K562 (cell line): ENCODE data around the gene ZFYVE28. TPM values are rescaled to one million over a fixed set of nuclear protein-coding genes. Genes with fewer than 3 reads are reported as not detected.

Source experiments
- CCAR2 ChIP-seq: fragments of 200-400 bp; formaldehyde crosslinking; IDR thresholded peaks from 2 replicates; pipeline ENCODE4 v1.6.1; 2017; ENCODE audit warnings: mild to moderate bottlenecking, low read depth, low read length
- MXI1 ChIP-seq: IDR thresholded peaks from 2 replicates; pipeline ENCODE4 v1.6.1; 2011; ENCODE audit warnings: low read depth, mild to moderate bottlenecking, improper control_type of control experiment, low read length
- NR2C2 ChIP-seq, 2 experiments: fragments of 200-800 bp in 1 of 2; sonication (Bioruptor generic) in 1 of 2; sonication (generic) in 1 of 2; formaldehyde crosslinking in 1 of 2; IDR thresholded peaks; 2 replicates each; pipeline versions ENCODE4 v1.6.1 to v1.8.0; 2016 to 2022; ENCODE audit warnings: mild to moderate bottlenecking in 1 of 2, missing compliant biosample characterization in 1 of 2, missing genetic modification characterization in 1 of 2, missing genetic modification reagents in 1 of 2
- ZNF175 ChIP-seq: fragments of 200-800 bp; sonication (Bioruptor generic); IDR thresholded peaks from 2 replicates; pipeline ENCODE4 v1.6.1; 2016; ENCODE audit warnings: low read depth, mild to moderate bottlenecking, missing genetic modification characterization, missing compliant biosample characterization
- polyA plus RNA-seq, 8 experiments: library from polyadenylated mRNA; depleted of rRNA in 4 of 8; stranded (reverse) in 5 of 8; unstranded in 3 of 8; fragments of >200 nt; fragmentation: Nextera tagmentation in 2 of 8; fragmentation: Illumina TruSeq in 1 of 8; extraction: Ambion mirVana in 2 of 8; extraction: Trizol in 1 of 8; gene quantifications; 2 replicates each; pipeline versions ENCODE4 v1.2.1 to v1.2.3, GENCODE V29; 2011 to 2014; ENCODE audit warnings: inconsistent platforms in 1 of 8, missing spikeins in 1 of 8
- total RNA-seq, 7 experiments: library from RNA; depleted of rRNA in 6 of 7; stranded (reverse); fragments of >200 nt in 6 of 7; fragmentation: Illumina TruSeq in 2 of 7; extraction: Trizol in 2 of 7; gene quantifications; 2 replicates each; pipeline versions ENCODE4 v1.2.1 to v1.2.3, GENCODE V29; 2011 to 2021; ENCODE audit warnings: low replicate concordance in 1 of 7
- TF ChIP-seq, protein P1 (sequence below): fragments of 250-450 bp; sonication (Bioruptor Pico); IDR thresholded peaks from 2 replicates; pipeline ENCODE4 v1.5.0; 2021
- TF ChIP-seq, protein P2 (sequence below): sonication (generic); formaldehyde crosslinking; IDR thresholded peaks from 2 replicates; pipeline ENCODE4 v1.8.1; 2023; ENCODE audit warnings: mild to moderate bottlenecking, missing genetic modification reagents
- TF ChIP-seq, protein P3 (sequence below): sonication (generic); formaldehyde crosslinking; IDR thresholded peaks from 2 replicates; pipeline ENCODE4 v1.8.1; 2023; ENCODE audit warnings: mild to moderate bottlenecking, missing genetic modification reagents, moderate library complexity
- TF ChIP-seq, protein P4 (sequence below), 2 experiments: fragments of 450-650 bp; conservative IDR thresholded peaks; 2 replicates each; pipeline ENCODE4 v1.6.1; 2017; ENCODE audit warnings: mild to moderate bottlenecking in 2 of 2, moderate library complexity in 2 of 2
- TF ChIP-seq, protein P5 (sequence below), 2 experiments: IDR thresholded peaks; 2 replicates each; pipeline ENCODE4 v1.6.1; 2012; ENCODE audit warnings: improper control_type of control experiment in 2 of 2, low read depth in 2 of 2, low read length in 2 of 2, borderline replicate concordance in 1 of 2
- TF ChIP-seq, protein P6 (sequence below): fragments of 450-650 bp; IDR thresholded peaks from 2 replicates; pipeline ENCODE4 v1.6.1; 2014; ENCODE audit warnings: low read depth, mild to moderate bottlenecking, moderate library complexity, borderline replicate concordance
- TF ChIP-seq, protein P7 (sequence below): conservative IDR thresholded peaks from 2 replicates; pipeline ENCODE4 v1.6.1; 2011; ENCODE audit warnings: low read depth, mild to moderate bottlenecking, low read length; ENCODE audit not compliant: control insufficient read depth

ZFYVE28 gene
- total and polyA plus RNA-seq, 9 of the 15 experiments (the other 6 are each of a cell fraction or from before 2014, with no cell fraction given): 1.3 to 24.8 (median 8.9) TPM

DNA sequence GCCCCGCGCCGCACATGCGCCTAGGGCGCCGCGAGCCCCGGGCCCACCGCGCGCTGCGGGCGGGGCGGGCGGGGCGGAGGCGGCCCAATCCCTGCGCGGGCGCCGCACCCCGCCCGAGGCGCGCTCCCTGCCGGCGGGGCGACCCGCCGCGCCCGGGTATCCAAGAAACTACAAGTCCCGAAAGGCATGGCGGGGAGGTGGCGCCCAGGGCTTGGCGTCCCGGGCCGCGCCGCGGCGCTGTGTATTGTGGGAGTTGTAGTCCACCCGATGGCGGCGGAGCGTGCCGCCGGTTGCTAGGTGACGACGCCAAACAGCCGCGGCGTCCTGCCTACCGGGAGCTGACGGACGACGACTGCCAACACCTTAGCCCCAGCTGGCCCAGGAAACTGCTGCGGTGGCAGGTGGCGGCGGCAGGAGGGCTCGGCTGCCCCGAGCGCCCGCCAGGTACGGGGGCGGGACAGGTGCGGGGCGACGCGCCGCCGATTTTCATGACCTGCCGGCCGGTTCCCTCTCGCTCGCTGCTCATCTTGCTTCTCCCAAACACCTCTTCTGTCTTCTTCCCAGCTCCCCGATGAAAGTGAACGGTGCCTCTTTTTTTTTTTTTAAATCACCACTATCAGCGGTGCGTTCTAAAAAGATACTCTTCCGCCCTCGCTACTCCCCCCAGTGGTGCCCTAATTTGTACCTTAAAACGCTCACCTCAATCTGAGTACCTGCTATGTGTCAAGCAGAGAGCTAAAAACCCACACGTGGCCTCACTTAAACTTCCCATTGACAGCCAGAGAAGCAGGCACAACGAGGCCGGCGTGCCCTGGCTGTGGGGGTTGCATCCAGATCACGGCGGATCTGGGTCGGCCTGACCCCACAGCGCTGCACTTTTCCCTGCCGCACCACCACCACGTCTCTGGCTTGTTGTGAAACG lies 466 bp upstream of the ZFYVE28 start, which contains the start of gene CFAP99 (continued):
- TF ChIP-seq, protein P1, sequence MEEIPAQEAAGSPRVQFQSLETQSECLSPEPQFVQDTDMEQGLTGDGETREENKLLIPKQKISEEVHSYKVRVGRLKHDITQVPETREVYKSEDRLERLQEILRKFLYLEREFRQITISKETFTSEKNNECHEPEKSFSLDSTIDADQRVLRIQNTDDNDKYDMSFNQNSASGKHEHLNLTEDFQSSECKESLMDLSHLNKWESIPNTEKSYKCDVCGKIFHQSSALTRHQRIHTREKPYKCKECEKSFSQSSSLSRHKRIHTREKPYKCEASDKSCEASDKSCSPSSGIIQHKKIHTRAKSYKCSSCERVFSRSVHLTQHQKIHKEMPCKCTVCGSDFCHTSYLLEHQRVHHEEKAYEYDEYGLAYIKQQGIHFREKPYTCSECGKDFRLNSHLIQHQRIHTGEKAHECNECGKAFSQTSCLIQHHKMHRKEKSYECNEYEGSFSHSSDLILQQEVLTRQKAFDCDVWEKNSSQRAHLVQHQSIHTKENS: no peak
- TF ChIP-seq CCAR2 (no peak), ZNF175 (peak; percentile 85), NR2C2 (CRISPR knock-in tag; IDR thresholded peaks at IDR 0.05) (peak; percentile 46; the same call in 1 of the 2 replicates), NR2C2 (tag; IDR thresholded peaks at IDR 0.05) (peak; percentile 89), MXI1 (peak; percentile 85)
- TF ChIP-seq, protein P2, sequence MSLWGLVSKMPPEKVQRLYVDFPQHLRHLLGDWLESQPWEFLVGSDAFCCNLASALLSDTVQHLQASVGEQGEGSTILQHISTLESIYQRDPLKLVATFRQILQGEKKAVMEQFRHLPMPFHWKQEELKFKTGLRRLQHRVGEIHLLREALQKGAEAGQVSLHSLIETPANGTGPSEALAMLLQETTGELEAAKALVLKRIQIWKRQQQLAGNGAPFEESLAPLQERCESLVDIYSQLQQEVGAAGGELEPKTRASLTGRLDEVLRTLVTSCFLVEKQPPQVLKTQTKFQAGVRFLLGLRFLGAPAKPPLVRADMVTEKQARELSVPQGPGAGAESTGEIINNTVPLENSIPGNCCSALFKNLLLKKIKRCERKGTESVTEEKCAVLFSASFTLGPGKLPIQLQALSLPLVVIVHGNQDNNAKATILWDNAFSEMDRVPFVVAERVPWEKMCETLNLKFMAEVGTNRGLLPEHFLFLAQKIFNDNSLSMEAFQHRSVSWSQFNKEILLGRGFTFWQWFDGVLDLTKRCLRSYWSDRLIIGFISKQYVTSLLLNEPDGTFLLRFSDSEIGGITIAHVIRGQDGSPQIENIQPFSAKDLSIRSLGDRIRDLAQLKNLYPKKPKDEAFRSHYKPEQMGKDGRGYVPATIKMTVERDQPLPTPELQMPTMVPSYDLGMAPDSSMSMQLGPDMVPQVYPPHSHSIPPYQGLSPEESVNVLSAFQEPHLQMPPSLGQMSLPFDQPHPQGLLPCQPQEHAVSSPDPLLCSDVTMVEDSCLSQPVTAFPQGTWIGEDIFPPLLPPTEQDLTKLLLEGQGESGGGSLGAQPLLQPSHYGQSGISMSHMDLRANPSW (CRISPR knock-in tag): 0 out of 2 replicates have a peak, but pooled peaks have one; percentile 22
- TF ChIP-seq, protein P3, sequence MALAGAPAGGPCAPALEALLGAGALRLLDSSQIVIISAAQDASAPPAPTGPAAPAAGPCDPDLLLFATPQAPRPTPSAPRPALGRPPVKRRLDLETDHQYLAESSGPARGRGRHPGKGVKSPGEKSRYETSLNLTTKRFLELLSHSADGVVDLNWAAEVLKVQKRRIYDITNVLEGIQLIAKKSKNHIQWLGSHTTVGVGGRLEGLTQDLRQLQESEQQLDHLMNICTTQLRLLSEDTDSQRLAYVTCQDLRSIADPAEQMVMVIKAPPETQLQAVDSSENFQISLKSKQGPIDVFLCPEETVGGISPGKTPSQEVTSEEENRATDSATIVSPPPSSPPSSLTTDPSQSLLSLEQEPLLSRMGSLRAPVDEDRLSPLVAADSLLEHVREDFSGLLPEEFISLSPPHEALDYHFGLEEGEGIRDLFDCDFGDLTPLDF (CRISPR knock-in tag): 0 out of 2 replicates have a peak, but pooled peaks have one; percentile 38
- TF ChIP-seq, protein P4, sequence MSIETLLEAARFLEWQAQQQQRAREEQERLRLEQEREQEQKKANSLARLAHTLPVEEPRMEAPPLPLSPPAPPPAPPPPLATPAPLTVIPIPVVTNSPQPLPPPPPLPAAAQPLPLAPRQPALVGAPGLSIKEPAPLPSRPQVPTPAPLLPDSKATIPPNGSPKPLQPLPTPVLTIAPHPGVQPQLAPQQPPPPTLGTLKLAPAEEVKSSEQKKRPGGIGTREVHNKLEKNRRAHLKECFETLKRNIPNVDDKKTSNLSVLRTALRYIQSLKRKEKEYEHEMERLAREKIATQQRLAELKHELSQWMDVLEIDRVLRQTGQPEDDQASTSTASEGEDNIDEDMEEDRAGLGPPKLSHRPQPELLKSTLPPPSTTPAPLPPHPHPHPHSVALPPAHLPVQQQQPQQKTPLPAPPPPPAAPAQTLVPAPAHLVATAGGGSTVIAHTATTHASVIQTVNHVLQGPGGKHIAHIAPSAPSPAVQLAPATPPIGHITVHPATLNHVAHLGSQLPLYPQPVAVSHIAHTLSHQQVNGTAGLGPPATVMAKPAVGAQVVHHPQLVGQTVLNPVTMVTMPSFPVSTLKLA (conservative IDR thresholded peaks at IDR 0.05): peak; percentile 76 to 91
- TF ChIP-seq, protein P5, sequence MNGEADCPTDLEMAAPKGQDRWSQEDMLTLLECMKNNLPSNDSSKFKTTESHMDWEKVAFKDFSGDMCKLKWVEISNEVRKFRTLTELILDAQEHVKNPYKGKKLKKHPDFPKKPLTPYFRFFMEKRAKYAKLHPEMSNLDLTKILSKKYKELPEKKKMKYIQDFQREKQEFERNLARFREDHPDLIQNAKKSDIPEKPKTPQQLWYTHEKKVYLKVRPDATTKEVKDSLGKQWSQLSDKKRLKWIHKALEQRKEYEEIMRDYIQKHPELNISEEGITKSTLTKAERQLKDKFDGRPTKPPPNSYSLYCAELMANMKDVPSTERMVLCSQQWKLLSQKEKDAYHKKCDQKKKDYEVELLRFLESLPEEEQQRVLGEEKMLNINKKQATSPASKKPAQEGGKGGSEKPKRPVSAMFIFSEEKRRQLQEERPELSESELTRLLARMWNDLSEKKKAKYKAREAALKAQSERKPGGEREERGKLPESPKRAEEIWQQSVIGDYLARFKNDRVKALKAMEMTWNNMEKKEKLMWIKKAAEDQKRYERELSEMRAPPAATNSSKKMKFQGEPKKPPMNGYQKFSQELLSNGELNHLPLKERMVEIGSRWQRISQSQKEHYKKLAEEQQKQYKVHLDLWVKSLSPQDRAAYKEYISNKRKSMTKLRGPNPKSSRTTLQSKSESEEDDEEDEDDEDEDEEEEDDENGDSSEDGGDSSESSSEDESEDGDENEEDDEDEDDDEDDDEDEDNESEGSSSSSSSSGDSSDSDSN (IDR thresholded peaks at IDR 0.05; ENCODE audit: borderline replicate concordance in 1 of 2, low read depth in 2 of 2, low read length in 2 of 2): no peak
- TF ChIP-seq, protein P6, sequence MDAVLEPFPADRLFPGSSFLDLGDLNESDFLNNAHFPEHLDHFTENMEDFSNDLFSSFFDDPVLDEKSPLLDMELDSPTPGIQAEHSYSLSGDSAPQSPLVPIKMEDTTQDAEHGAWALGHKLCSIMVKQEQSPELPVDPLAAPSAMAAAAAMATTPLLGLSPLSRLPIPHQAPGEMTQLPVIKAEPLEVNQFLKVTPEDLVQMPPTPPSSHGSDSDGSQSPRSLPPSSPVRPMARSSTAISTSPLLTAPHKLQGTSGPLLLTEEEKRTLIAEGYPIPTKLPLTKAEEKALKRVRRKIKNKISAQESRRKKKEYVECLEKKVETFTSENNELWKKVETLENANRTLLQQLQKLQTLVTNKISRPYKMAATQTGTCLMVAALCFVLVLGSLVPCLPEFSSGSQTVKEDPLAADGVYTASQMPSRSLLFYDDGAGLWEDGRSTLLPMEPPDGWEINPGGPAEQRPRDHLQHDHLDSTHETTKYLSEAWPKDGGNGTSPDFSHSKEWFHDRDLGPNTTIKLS: peak; percentile 83
- TF ChIP-seq, protein P7, sequence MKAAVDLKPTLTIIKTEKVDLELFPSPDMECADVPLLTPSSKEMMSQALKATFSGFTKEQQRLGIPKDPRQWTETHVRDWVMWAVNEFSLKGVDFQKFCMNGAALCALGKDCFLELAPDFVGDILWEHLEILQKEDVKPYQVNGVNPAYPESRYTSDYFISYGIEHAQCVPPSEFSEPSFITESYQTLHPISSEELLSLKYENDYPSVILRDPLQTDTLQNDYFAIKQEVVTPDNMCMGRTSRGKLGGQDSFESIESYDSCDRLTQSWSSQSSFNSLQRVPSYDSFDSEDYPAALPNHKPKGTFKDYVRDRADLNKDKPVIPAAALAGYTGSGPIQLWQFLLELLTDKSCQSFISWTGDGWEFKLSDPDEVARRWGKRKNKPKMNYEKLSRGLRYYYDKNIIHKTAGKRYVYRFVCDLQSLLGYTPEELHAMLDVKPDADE: peak; percentile 100
